OCI-LY3 (cell line): ENCODE results near the gene SLC7A1.
A peak's percentile ranks its signal among the peaks of the same experiment; 100 is the strongest.

ENCODE experiments used
- H2AFZ ChIP-seq: fragments of 200-600, 300-600 bp; shearing (Covaris generic); 2 replicates; pipeline ENCODE4 v1.6.0; 2014; ENCODE audit warnings: antibody characterized with exemption, low read depth, low read length
- H3K27ac ChIP-seq: fragments of 200-600, 300-600 bp; sonication (generic); 2 replicates; pipeline ENCODE4 v1.5.1; 2014; ENCODE audit warnings: mild to moderate bottlenecking, low read length, moderate library complexity, mixed read lengths
- H3K27me3 ChIP-seq: fragments of 200-600, 300-600 bp; sonication (generic); 2 replicates; pipeline ENCODE4 v1.6.1; 2014; ENCODE audit warnings: low read depth, low read length, mixed read lengths
- H3K36me3 ChIP-seq: fragments of 200-600, 300-600 bp; sonication (generic); replicated peaks from 2 replicates; pipeline ENCODE3; 2014; ENCODE audit warnings: low read depth, low read length, mixed read lengths
- H3K4me1 ChIP-seq: fragments of 300-600, 200-600 bp; sonication (generic); 2 replicates; pipeline ENCODE4 v1.6.1; 2014; ENCODE audit warnings: low read length, mixed read lengths
- H3K4me2 ChIP-seq: fragments of 200-600, 300-600 bp; sonication (generic); 2 replicates; pipeline ENCODE4 v1.6.1; 2014; ENCODE audit warnings: low read length, mixed read lengths
- H3K4me3 ChIP-seq: fragments of 300-600, 200-600 bp; sonication (generic); 2 replicates; pipeline ENCODE4 v1.5.1; 2014; ENCODE audit warnings: antibody characterized with exemption, mild to moderate bottlenecking, low read length, moderate library complexity
- H3K79me2 ChIP-seq: fragments of 300-600, 200-600 bp; shearing (Covaris generic); 2 replicates; pipeline ENCODE4 v1.6.1; 2014; ENCODE audit warnings: mild to moderate bottlenecking, low read length, mixed read lengths
- H3K9ac ChIP-seq: fragments of 300-600, 200-600 bp; shearing (Covaris generic); 2 replicates; pipeline ENCODE4 v1.6.0; 2014; ENCODE audit warnings: mild to moderate bottlenecking, low read length, moderate library complexity
- H3K9me3 ChIP-seq: fragments of 200-600, 300-600 bp; shearing (Covaris generic); 2 replicates; pipeline ENCODE4 v1.6.1; 2014; ENCODE audit warnings: low read length, mixed read lengths; ENCODE audit not compliant: insufficient read depth
- H4K20me1 ChIP-seq: fragments of 200-600, 300-600 bp; sonication (generic); 2 replicates; pipeline ENCODE4 v1.6.1; 2016; ENCODE audit warnings: low read length, mixed read lengths; ENCODE audit not compliant: insufficient read depth
- CTCF ChIP-seq: fragments of 200-600, 300-600 bp; sonication (generic); IDR thresholded peaks from 2 replicates; pipeline ENCODE4 v1.5.1; 2014; ENCODE audit warnings: antibody characterized with exemption, low read length, low read depth
- EZH2phosphoT487 ChIP-seq: fragments of 200-600 bp; shearing (Covaris generic); IDR thresholded peaks from 2 replicates; pipeline ENCODE4 v1.6.1; 2018; ENCODE audit warnings: antibody characterized with exemption, mixed run types, low read depth

SLC7A1 gene

GRCh38 chr13:29483211-29483610, 112.3 kb downstream of the SLC7A1 start:
- Histone ChIP-seq H2AFZ (peak overlapping the region; percentile 68), H3K9me3 (no peaks in the 10 kb centered on the region), H3K4me1 (peaks cover 65% of the 10 kb centered on the region), H3K9ac (peak overlapping the region; percentile 34), H3K27ac (peak overlapping the region; percentile 24), H3K36me3 (no peaks in the 10 kb centered on the region), H3K4me2 (peak overlapping the region; percentile 71), H4K20me1 (no peaks in the 10 kb centered on the region), H3K79me2 (no peaks in the 10 kb centered on the region), H3K27me3 (no peaks in the 10 kb centered on the region), H3K4me3 (peak overlapping the region; percentile 46)
- no peak for TF ChIP-seq EZH2phosphoT487
- no peak for TF ChIP-seq CTCF

GRCh38 chr13:29482504-29482903, 113.0 kb downstream of the SLC7A1 start:
- H4K20me1 ChIP-seq = no peaks in the 10 kb centered on the region
- no peaks in the 10 kb centered on the region for H3K79me2 ChIP-seq
- peak overlapping the region; percentile 24 for H3K27ac ChIP-seq
- peak overlapping the region; percentile 68; the same call in 1 of the 2 replicates for H2AFZ ChIP-seq
- H3K4me3 ChIP-seq = peak overlapping the region; percentile 46; the same call in 1 of the 2 replicates
- H3K9ac ChIP-seq = peak overlapping the region; percentile 34; the same call in 1 of the 2 replicates
- no peaks in the 10 kb centered on the region for H3K36me3 ChIP-seq
- H3K27me3 ChIP-seq = no peaks in the 10 kb centered on the region
- no peak for TF ChIP-seq CTCF
- no peak for TF ChIP-seq EZH2phosphoT487
- peak overlapping the region; percentile 71 for H3K4me2 ChIP-seq
- no peaks in the 10 kb centered on the region for H3K9me3 ChIP-seq
- peaks cover 65% of the 10 kb centered on the region for H3K4me1 ChIP-seq

DNA sequence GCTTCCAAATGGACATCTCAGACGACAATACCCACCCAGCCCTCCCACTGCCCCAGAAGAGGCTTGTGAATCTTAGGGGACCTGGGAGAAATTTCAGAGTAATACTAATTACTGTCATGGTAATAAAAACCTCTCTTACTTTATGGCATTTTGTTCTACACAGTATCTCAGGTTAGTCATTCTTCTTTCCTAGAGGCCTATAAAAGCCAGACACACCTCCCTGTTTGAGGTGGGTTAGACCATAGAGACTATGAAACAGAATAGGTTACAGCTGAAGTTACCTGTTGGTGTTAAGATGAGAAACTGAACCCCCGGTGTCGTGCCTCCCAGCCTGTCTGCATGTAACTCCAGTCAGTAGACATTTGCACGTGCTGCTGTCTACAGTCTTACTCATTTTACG, 113.9 kb downstream of the SLC7A1 start:
- Histone ChIP-seq H3K4me2 (no peak overlapping the region), H3K4me1 (peaks cover 60% of the 10 kb centered on the region), H3K36me3 (no peaks in the 10 kb centered on the region), H3K9me3 (no peaks in the 10 kb centered on the region), H3K27me3 (no peaks in the 10 kb centered on the region), H3K27ac (no peak overlapping the region), H4K20me1 (no peaks in the 10 kb centered on the region), H3K4me3 (no peak overlapping the region), H3K9ac (no peak overlapping the region), H3K79me2 (no peaks in the 10 kb centered on the region), H2AFZ (no peak overlapping the region)
- TF ChIP-seq EZH2phosphoT487 (no peak), CTCF (no peak)

DNA sequence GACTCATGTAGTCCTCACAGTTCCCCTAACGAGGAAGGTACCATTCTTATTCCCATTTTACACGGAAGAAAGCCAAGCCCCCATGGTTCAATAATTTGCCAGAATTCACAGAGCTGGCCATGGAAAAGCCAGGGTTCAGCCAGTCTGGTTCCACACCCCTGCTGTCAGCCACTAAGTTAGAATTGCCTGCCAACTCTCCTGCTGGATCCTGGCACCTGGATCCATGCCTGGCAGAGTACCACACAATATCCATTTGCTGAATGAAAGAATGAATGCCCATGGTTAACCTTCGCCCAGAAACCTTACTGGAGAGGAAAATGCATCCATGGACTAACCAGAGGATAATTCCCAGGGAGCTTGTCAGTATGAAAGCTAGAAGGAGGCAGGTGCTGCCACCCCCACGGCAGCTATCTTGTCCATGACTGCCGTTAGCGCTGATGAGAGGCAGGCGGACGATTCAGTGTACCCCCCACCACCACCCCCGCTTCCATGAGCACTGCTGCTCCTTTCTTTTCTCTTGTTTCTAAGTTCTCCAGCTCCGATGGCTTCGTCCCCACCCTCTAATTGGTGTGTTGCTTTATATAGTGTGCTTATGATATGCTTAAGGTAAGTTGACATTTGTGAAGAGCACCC, 114.5 kb downstream of the SLC7A1 start:
- Histone ChIP-seq H3K9ac (no peak overlapping the region), H3K9me3 (no peaks in the 10 kb centered on the region), H3K4me1 (peaks cover 54% of the 10 kb centered on the region), H3K27ac (no peak overlapping the region), H3K4me2 (0 out of 2 replicates have a peak overlapping the region, but pooled peaks have one; percentile 7), H2AFZ (no peak overlapping the region), H3K27me3 (no peaks in the 10 kb centered on the region), H3K79me2 (no peaks in the 10 kb centered on the region), H3K36me3 (no peaks in the 10 kb centered on the region), H3K4me3 (no peak overlapping the region), H4K20me1 (no peaks in the 10 kb centered on the region)
- TF ChIP-seq CTCF = no peak
- no peak for TF ChIP-seq EZH2phosphoT487
